Fibroblast of skin of right biceps (primary cell): Measurements from ENCODE around the gene MIB2.
"Not testable (repeated sequence)": the region's sequence is repeated elsewhere in the genome, so short reads cannot be mapped to it uniquely, and the experiment has no call there.

Experiments used
- DNase-seq: peaks from one replicate; pipeline ENCODE4 v3.0.0-alpha.2; 2013

The MIB2 gene

GRCh38 chr1:1628754-1629429, 13.6 kb downstream of the MIB2 start:
- DNase-seq: no peak

DNA sequence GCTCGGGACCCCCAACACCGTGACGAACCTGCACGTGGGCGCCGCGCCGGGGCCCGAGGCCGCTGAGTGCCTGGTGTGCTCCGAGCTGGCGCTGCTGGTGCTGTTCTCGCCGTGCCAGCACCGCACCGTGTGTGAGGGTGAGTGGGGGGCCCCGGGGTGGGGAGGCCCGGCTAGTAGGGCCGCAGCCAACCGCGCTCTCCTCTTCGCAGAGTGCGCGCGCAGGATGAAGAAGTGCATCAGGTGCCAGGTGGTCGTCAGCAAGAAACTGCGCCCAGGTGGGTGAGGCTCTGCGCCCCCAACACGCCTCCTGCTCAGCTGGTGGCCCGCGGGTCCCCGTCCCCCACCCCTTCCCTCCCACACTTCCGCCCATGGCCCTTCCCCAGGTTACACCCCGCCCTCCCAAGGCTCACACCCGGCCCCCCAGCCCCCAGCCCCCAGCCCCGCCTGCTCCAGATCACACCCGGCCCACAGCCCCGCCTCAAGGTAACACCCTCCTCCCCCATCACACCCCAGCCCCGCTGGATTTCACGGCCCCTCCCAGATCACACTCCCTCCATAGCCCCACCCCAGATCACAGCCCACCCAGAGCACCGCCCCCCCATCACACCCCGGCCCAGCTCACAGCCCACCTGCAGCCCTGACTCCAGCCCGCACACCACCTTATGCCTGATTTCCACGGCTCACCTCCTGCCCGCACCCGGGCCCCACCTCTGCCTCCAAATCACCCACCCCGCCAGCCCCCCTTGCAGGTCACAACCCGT, 14.3 kb downstream of the MIB2 start:
- no peak for DNase-seq

DNA sequence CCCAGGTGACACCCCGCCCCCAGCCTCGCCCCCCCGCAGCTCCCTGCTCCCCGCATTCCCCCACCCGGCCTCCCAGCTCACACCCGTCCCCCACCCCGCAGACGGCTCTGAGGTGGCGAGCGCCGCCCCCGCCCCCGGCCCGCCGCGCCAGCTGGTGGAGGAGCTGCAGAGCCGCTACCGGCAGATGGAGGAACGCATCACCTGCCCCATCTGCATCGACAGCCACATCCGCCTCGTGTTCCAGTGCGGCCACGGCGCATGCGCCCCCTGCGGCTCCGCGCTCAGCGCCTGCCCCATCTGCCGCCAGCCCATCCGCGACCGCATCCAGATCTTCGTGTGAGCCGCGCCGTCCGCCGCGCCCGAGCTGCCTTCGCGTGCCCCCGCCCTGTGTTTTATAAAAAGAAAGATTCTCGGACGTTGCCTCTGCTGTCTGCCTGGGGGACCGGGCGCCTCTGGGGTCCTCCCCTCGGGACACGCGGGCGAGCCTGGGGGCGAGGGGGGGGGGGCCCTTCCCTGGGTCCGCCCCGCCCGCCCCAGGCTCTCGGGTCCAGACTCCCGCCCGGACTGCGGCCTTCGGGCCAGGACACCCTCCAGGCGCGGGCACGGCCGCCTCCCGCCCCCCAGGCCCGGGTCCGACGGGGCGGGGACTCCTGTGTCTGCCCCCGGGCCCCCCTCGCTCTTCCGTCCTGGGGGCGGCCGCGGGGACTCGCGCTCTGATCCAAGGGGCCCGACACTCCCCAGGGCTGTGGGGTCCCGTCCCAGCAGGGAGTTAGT, 15.1 kb downstream of the MIB2 start:
- DNase-seq: peak; percentile 73

GRCh38 chr1:1630965-1631781, 15.9 kb downstream of the MIB2 start:
- DNase-seq: no peak

DNA sequence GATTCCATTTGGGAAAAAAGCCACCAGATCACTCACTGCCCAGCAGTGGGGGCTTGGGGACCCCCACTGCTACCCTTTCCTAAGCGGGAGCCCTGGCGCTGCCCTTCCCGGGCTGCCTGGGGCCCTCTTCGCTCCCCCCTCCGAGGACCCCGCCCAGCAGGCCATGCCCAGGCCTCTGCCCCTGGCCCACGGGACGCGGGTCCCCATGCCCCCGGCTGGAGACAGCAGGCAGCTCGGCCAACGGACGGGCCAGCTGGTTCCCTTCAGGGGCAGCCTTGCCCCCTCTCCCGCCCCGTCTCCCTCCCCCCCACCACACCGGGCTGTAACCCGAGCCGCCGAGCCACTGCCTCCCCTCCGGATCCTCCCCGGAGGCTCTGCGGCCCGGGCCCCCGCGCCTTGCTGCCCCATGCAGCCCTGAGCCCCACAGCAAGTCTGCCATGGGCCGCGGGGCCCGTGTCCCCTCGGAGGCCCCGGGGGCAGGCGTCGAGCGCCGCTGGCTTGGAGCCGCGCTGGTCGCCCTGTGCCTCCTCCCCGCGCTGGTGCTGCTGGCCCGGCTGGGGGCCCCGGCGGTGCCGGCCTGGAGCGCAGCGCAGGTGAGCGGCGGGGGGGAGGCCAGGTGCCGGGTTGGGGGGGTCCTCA, 16.6 kb downstream of the MIB2 start, which contains the start of gene MMP23B:
Gene MMP23B (plus strand): TSS at position 392 of the 639 bp plus-strand sequence. CDS start 46 bp downstream, at position 438.
- no peak for DNase-seq

DNA sequence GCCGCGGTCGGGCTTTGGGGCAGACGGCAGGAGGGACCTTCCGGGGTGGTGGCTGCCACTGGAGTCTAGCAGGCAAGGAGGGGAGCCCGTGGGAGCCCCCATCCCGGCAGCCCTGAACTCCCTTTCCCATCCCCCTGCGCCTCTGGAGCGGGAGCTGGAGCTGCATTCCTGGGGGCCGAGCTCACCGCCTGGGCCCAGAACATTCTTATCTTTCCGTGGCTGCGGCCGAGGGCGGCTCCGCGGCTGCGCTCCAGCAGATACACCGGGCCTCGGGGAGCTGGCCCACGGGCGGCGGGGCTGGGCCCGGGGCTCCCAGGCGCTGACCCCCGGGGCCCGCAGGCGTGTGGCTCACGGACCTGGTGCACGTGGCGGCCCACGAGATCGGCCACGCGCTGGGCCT, 18.1 kb downstream of the MIB2 start:
- DNase-seq: not testable (repeated sequence)

DNA sequence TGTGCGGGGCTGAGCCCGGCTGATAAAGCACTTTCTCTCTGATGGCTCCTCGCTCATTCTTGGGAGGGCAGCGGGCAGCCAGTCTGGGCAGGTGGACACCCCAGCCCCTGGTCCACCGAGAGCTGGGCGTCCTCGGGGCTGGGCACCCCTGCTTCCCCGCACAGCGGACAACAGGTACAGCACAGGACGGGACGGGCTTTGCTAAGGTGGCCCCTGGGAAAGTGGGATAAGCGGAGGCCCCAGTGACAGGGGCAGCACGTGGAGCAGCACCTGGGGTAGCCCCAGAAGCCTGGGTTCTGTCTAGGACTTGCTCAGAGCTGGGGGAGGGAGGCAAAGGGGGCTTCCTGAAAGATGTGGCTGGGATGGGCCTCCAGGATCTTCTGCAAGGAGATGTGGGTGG, 19.3 kb downstream of the MIB2 start:
- not testable (repeated sequence) for DNase-seq

GRCh38 chr1:1636621-1637478, 21.6 kb downstream of the MIB2 start:
- DNase-seq: not testable (repeated sequence)

GRCh38 chr1:1637479-1637875, 22.2 kb downstream of the MIB2 start:
- DNase-seq: not testable (repeated sequence)

DNA sequence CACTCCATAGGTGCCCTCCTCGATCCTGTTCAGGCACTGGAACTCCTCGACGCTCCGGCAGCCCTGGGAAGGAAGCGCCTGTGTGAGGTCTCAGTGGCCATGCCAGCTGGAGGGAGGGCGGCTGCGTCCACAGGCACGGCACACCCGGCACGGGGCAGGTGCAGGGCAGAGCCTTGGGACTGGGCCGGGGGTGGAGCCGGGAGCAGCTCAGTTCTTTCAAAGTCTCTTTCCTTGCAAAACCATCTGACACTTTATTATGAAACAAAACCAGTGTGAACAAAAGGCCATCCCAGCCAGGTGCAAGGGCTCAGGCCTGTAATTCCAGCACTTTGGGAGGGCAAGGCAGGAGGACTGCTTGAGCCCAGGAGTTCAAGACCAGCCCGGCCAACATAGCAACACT, 23.2 kb downstream of the MIB2 start:
- not testable (repeated sequence) for DNase-seq

DNA sequence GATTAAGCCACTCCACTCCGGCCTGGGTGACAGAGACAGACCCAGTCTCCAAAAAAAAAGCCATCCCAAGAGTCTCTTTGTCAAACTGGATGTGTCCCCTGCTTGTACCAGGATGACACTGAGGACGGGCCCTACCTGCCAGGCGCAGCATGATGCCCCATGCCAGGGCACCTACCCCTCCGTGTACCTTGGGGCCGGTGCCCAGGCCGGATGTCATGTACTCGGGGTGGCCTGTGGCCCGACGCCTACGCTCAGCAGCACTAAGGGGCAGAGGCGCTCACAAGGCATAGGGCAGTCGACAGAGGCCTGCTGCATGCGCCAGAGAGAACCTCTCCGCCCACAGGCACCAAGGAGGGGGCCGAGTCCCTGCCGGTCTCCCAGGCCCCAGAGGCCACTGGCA, 24.1 kb downstream of the MIB2 start:
- not testable (repeated sequence) for DNase-seq

- not testable (repeated sequence) for DNase-seq
These were observed 24.8 kb downstream of the MIB2 start for GRCh38 chr1:1640081-1640480.

DNA sequence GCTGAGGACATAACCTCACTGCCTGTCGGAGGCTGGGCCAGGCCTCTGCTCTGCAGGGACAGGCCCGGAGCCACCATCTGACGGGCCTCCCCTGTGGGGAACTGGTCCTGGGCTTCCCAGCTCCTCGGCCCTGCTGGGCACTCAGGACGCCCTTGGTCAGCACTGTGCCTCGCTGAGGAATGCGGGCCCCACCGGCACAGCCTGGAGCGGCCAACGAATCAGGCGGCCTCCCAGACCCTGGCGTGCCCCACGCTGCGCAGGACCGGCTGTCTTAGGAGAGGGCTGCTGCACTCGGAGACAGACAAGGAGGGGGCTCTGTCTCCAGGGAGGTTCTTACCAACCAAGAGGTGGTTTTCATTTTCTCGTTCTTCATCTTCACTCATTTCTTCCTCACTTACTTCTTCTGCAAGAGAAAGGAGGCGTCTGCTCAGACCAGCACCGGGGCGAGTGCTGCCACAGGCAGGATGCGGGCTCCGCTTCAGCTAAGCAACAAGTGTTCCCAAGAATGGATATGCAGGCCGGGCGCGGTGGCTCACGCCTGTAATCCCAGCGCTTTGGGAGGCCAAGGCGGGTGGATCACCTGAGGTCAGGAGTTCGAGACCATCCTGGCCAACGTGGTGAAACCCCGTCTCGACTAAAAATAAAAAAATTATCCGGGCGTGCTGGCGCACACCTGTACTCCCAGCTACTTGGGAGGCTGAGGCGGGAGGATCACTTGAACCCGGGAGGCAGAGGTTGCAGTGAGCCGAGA, 25.6 kb downstream of the MIB2 start:
- not testable (repeated sequence) for DNase-seq

DNA sequence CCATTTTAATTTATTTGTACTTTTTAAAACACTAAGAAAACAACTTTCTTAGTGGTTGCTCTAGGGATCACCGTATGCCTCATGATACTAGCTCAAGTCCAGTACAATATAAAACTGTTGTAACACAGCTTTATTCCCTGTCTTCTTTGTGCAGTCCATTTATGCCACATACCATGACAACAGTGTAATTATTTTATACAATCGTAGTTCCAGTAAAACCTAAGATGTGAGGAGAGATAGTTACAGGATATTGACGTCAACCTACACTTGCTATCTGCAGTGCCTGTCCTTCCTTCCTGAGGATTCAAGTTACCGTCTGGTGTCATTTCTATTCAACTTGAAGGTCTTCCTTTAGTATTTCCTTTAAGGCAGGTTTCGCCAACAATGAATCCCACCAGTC, 31.0 kb downstream of the MIB2 start:
- DNase-seq: not testable (repeated sequence)

GRCh38 chr1:1647567-1648241, 32.4 kb downstream of the MIB2 start:
- DNase-seq: not testable (repeated sequence)

DNA sequence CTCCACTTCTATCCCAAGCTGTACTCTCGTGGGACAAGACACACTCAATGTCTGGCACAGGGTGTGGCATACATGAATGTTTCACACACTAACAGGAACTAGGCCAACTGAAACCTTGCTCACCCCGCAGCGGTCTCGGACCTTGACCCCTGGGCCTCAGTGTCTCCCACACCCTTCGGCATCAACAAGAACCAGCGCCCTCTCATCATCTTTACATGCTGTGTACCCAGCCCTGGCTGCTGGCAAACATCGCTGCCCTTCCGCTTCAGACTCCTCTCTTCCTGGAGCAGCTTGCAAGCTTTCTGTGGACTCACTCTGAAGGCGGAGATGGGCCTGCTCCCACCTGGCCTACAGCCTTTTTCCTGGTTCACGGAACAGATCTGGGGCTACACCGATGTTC, 33.0 kb downstream of the MIB2 start:
- not testable (repeated sequence) for DNase-seq

- peak; percentile 99 for DNase-seq
These were observed 43.6 kb downstream of the MIB2 start, which contains the start of gene CDK11B for GRCh38 chr1:1658583-1659549. Gene CDK11B, minus strand, starts transcription at chr1:1659004. Its CDS starts 1,519 bp downstream, at chr1:1657485.

DNA sequence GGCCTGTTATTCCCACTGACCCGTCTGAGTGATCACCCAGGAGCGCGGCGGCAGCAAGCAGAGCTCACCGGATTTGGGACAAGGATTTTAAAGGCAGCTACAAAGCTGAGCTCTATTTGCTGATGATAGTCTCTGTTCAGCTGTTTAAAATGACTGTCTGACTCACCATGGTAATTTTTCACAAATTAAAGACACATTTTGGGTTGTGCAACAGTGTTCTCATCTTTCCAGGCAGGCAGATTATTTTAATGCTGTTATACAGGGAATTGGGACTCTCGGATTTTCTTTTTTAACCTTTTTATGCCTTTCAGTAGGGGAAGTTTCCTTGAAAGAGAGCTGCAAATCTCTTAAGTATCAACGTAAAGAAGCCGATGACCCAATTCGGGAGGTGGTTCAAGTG, 47.1 kb downstream of the MIB2 start:
- DNase-seq: peak; percentile 42
